ENCODE data around the gene WDR27.
"Not testable (repeated sequence)": the region's sequence is repeated elsewhere in the genome, so short reads cannot be mapped to it uniquely, and the experiment has no call there.

Gene WDR27

GRCh38 chr6:169709293-169709692 is 7.5 kb upstream of the WDR27 start:
- no peak for DNase-seq (ENCODE audit: low read depth)

DNA sequence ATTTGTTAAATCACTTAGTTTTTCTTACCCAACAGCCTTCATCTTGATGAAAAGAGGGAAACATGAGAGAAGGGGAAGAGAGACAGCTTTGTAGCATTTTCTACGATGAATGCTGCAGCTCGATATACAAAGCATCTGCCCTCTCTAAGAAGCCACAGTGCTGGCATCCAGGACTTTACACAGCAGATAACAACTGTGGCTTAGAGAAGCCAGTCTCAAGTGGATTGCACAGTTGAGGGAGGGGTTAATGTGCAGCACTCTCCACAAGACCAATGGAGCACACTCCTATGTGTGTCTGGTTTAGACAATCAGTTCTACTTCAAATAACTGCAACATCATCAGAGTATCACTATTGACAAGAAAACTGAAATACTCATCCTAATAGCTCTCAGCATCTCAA is 5.9 kb upstream of the WDR27 start:
- DNase-seq (ENCODE audit: low read depth): no peak

GRCh38 chr6:169702840-169703246 is 1.0 kb upstream of the WDR27 start:
- DNase-seq (ENCODE audit: low read depth): no peak

DNA sequence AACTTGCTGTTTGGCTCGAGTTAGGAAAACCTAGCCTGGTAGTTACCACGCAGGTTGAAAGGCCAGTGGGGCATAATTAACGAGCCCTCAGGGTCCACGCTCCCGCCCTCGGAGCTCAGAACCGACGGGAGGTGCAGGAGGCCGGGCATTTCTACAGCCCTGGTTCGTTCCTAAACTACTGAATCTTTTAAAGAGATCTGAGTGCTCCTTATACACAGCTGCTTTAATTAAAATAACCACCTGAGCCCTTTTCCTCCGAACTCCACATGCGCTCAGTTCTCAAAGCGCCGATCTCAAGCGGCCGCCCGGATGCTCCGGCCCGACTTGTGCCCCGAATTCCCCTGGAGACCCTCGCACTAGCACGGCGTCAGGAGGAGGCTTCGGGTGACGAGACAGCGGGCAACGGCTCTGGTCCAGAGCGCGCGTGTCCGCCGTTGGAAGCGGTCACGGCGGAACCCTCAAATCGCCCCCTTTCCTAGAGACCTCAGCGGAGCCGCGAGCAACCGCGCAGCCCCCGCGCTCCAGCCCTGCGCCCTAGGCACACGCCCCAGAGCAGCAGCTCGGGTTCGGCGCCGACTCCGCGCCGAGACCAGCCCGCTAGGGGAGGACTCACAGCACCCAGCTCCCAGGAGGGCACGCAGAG is 397 bp downstream of the WDR27 start:
- no peak for DNase-seq (ENCODE audit: low read depth)

DNA sequence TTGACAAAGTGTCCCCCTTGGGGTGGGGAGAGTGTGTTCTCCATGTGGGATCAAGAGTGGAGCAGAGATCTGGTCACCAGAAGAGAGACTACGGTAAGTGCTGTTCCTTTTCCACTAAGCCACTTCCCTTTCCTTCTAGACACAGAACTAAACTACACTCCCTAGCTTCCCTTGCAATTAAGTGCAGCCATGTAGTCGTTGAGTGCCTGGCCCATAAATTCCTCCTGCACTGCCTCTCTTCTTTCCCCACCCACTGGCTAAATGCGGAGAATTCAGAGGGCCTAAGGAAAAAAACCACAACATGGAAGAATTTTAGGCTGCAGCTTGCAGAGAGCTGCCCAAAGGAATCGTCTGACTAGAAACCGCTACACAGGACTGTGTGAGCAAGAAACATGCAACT is 1.5 kb downstream of the WDR27 start:
- no peak for DNase-seq (ENCODE audit: low read depth)

DNA sequence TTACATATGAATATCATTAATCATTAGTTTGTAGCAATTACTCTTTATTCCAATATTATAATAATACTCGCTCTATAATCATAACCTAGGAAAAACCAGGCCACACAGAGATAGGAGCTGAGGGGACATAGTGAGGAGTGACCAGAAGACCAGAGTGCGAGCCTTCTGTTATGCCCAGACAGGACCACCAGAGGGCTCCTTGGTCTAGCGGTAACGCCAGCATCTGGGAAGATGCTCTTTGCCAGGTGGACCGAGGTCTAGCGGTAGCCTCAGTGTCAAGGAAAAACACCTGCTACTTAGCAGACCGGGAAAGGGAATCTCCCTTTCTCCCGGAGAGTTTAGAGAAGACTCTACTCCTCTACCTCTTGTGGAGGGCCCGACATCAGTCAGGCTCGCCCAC is 4.7 kb downstream of the WDR27 start:
- not testable (repeated sequence) for DNase-seq (ENCODE audit: low read depth)

GRCh38 chr6:169695131-169695530 is 6.7 kb downstream of the WDR27 start:
- no peak for DNase-seq (ENCODE audit: low read depth)

DNA sequence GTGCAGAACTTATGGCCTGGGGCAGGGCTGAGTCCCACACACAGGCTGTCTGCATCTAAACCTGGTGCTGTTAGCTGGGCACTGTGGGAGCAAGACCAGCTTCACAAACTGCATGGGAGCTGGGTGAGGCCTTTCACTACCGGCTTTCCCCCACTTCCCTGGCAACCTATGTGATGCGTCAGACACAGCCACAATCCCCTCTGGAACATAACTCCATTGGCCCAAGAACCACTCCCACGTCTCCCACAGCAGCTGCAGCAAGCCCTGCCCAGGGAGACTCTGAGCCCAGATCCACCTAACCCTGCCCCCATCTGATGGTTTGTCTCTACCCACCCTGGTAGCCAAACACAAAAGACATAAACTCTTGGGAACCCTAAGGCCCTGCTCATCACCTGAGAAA is 9.3 kb downstream of the WDR27 start:
- DNase-seq (ENCODE audit: low read depth): no peak

DNA sequence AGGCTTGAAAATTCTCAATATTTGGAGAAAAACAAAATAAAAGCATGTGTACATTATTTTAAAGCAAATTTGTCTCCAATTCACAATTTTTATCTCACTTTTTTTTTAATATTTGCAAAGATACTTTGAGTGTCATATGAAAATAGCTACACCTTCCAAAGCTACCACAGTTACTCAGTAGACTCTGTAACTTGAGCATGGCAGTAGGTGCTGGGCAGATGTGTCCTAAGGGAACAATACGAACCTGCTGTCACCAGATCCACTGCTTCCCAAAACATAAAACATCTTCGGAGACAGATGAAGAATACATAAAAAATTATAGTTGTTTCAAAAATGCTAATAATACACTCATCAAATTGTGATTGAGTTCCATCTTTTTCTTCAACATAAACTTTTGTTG is 10.6 kb downstream of the WDR27 start:
- no peak for DNase-seq (ENCODE audit: low read depth)

DNA sequence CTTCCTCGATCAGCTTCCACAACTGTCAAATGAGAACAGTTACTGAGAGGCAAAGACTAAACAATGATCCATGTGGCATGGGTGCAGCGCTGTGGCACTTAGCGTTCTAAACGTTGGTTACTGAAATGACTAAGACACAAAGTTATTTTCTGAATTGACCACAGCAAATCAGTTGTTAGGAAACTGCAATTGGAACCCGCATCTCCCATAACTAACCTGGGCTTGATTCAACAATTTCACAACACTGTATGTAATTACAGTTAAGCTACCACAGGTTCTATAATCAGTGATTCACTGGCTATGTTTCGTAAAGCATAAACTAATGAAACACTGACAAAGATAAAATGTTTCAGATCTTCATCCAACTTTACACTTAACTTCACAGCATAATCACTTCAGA is 12.5 kb downstream of the WDR27 start:
- no peak for DNase-seq (ENCODE audit: low read depth)

- no peak for DNase-seq (ENCODE audit: low read depth)
Measured at GRCh38 chr6:169685860-169686259, 16.0 kb downstream of the WDR27 start.

DNA sequence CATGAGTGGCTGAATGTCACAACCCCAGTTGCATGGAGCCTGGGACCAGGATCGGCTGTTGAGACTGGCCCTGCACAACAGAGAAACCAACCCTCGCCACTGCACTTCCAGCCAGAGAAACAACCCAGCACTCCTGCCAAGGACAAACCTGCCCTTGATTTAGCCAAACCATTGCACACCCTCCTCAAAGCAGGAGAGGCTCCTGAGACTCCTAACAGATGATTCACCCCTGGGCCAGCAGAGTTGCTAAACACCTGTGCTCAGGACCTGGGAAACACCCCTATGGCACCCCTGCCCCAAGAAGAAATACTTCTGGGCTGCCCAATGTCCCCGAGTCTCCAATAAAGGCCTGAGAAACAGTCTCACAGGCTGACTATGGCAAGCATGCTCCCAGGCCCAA is 17.8 kb downstream of the WDR27 start:
- DNase-seq (ENCODE audit: low read depth): no peak

DNA sequence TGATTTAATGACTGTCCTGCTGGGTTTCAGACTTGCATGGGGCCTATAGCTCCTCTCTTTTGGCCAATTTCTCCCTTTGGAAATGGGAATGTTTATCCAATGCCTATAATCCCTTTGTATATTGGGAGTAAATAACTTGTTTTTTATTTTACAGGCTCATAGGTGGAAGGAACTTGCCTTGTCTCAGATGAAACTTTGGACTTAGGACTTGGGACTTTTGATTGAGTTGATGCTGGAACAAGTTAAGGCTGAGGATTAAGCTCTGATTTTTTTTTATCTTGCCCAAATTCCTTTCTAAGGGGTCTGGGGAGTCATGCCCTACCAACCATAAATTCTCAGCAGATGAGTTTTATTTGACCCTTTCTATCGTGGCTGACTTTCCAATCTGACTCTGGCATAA is 23.5 kb downstream of the WDR27 start:
- DNase-seq (ENCODE audit: low read depth): no peak

DNA sequence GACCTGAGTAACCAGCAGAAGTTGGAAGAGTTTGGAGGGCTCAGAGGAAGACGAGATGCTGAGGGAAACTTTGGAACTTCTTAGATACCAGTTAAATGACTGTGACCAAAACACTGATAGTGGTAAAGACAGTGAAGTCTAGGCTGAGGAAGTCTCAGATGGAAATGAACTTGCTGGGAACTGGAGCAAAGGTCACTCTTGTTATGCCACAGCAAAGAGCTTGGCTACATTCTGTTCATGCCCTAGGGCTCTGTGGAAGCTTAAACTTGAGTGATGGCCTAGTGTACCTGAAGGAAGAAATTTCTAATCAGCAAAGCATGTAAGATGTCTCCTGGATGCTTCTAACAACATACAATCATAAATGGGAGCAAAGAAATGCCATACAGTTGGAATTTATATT is 24.7 kb downstream of the WDR27 start:
- DNase-seq (ENCODE audit: low read depth): no peak

- DNase-seq (ENCODE audit: low read depth): no peak
Measured at GRCh38 chr6:169675011-169675410, 26.8 kb downstream of the WDR27 start.

DNA sequence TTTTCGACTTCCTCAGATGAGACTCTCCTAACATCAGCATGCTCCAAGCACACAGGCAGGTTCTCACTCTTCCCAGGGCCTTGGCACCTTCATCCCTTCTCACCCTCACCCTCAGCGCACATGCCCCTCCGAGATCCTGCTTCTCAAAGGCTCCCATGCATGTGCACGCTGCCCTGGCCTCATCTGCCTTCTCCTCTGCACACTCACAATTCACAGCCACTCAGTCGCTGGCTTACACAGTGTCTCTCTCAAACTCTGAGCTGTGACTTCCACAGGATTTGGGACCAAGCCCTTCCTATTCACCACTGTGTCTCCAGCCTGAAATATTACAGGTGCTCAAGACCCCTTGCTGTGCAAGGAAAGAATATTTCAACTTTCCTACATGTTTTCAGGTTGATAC is 30.3 kb downstream of the WDR27 start:
- DNase-seq (ENCODE audit: low read depth): no peak

DNA sequence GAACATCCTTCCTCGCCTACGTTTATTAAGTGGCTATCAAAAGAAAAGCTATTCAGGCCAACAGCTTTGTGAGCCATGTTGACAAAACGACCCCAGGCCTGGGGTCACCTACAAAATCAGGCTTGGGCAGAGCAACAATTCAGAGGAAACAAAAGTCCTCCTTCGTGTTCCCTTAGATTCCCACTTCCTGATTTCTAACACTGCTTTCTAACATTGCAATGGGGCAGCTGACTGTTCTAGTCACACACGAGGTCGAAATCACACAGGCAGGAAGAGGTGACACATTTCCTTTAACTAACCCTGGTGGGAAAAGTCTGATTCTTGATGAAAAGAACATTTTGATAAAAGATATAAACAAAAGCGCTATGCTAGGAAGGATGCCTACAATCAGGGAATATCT is 31.9 kb downstream of the WDR27 start:
- no peak for DNase-seq (ENCODE audit: low read depth)

DNA sequence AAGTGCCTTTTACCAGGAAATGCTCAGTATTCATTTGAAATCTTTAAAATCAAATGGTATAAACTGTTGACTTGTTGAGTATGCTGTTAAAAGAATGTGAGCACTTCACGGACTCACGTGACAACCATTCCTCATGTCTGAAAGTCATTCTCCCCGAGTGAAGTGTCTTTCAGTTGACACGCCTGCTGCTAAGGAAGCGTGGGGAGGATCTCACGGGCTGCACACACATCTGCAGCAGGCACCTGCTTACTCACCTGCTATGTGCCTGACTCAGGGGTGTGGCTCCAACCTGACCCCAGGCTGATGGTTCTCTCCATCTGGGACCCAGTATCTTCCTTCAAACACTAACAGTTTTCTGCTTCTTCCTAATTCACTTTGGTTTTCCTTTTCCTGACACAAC is 32.7 kb downstream of the WDR27 start:
- DNase-seq (ENCODE audit: low read depth): no peak

GRCh38 chr6:169668203-169668847 is 33.5 kb downstream of the WDR27 start:
- no peak for DNase-seq (ENCODE audit: low read depth)

DNA sequence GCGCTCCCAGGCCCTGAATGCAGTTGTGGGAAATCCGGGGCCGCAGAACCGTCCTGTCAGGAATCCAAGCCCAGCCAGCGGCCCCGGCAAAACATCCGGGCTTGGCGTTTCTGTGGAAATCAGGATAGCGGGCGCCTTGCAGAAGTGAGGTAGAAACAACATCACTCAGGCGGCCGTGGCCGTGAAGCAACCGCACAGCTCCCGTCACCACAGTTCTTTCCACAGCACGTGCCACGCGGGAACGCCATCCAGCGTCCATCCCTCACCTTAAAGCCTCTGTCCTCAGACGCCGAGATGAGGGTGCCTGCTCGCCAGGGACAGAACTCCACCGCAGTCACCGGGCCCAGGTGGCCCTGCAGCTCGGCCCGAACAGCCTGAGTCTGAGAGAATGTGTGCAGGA is 34.1 kb downstream of the WDR27 start:
- no peak for DNase-seq (ENCODE audit: low read depth)

DNA sequence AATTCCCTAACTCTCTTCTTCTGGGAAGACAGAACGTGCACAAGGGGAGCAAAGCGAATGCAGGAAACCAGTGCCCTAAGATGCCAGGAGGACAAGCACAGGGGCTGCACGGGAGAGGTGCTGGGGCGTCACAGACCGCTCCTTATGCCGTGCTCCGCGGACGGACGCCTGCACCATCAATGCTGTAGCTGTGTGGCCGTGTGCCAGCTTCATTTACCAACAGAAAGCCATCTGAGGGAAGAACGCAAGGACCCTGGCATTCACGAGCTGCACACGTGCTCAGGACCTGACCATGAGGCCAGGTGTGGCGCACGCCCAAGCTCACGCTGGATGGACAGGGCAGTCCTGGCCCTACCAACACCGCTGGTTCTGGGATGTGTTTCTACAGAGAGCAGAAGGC is 35.4 kb downstream of the WDR27 start:
- DNase-seq (ENCODE audit: low read depth): no peak

DNA sequence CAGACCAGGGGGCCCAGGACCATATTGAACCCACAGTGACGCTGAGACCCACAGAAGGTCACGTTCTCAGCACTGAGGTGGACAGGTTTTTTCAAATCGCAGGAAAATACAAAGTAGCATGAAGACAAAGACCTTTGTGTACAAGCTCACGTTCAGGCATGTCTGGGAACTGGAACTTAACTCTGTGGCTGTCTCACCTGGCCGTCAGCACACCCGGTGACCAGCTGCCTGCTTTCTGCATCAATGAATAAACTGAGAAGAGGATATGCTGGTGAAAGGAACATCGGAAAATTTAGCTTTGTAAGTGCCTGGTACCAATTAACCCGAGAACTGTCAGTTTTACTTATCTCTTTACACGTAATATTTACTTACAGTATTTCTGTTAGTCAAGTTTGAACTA is 36.5 kb downstream of the WDR27 start:
- no peak for DNase-seq (ENCODE audit: low read depth)

- no peak for DNase-seq (ENCODE audit: low read depth)
Measured at GRCh38 chr6:169664227-169664626, 37.6 kb downstream of the WDR27 start.

DNA sequence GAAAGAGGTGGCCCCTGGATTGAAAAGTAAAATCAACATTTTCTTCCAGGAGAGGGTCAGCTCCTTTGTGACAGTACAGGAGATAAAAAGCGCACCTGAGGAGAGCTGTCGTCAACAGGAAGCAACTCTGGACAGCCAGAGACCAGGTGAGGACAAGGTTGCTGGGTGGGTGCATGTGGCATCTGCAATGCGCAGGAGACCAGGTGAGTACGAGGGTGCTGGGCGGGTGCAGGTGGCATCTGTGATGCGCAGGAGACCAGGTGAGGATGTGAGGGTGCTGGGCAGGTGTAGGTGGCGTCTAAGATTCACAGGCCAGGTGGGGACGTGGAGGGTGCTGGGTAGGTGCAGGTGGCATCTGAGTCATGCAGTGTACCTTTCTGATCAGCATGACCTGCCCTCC is 38.4 kb downstream of the WDR27 start:
- no peak for DNase-seq (ENCODE audit: low read depth)
